SU-DHL-6 (cell line): ENCODE results near the gene PRRC2B.

Source experiments
- H2AFZ ChIP-seq: fragments of 200-600 bp; sonication (generic); 2 replicates; pipeline ENCODE4 v1.6.1; 2014; ENCODE audit warnings: low read depth, mild to moderate bottlenecking, moderate library complexity, mixed read lengths, antibody characterized with exemption, low read length; ENCODE audit not compliant: severe bottlenecking
- H3F3A ChIP-seq: fragments of 200-600 bp; shearing (Covaris generic); 2 replicates; pipeline ENCODE4 v1.6.0; 2016; ENCODE audit warnings: antibody characterized with exemption, mild to moderate bottlenecking; ENCODE audit not compliant: insufficient read depth
- H3K27ac ChIP-seq: fragments of 200-600 bp; sonication (generic); 2 replicates; pipeline ENCODE4 v1.5.1; 2016; ENCODE audit warnings: low read depth, mild to moderate bottlenecking, low read length, moderate library complexity, mixed read lengths
- H3K27me3 ChIP-seq: fragments of 200-600 bp; sonication (generic), shearing (Covaris generic); 2 replicates; pipeline ENCODE4 v1.6.0; 2014; ENCODE audit warnings: mild to moderate bottlenecking, low read length
- H3K36me3 ChIP-seq: fragments of 200-600 bp; sonication (generic); 2 replicates; pipeline ENCODE4 v1.6.1; 2014; ENCODE audit warnings: mild to moderate bottlenecking, low read length, mixed read lengths
- H3K4me2 ChIP-seq: fragments of 300-600, 200-600 bp; shearing (Covaris generic), sonication (generic); 2 replicates; pipeline ENCODE4 v1.6.0; 2014; ENCODE audit warnings: low read length, low read depth, mild to moderate bottlenecking; ENCODE audit not compliant: poor library complexity, severe bottlenecking
- H3K4me3 ChIP-seq: fragments of 200-600 bp; sonication (generic); 2 replicates; pipeline ENCODE4 v1.5.1; 2014; ENCODE audit warnings: antibody characterized with exemption, low read length, mild to moderate bottlenecking, mixed read lengths; ENCODE audit not compliant: insufficient read depth, poor library complexity, severe bottlenecking
- H3K79me2 ChIP-seq: fragments of 200-600 bp; sonication (generic); 2 replicates; pipeline ENCODE4 v1.6.1; 2014; ENCODE audit warnings: mild to moderate bottlenecking, low read length, moderate library complexity; ENCODE audit not compliant: insufficient read depth
- H3K9ac ChIP-seq: fragments of 200-600 bp; sonication (generic); 2 replicates; pipeline ENCODE4 v1.7.0; 2014; ENCODE audit warnings: mild to moderate bottlenecking, low read length
- H3K9me2 ChIP-seq: fragments of 200-600 bp; sonication (generic); replicated peaks from 2 replicates; pipeline ENCODE4 v1.6.1; 2014; ENCODE audit warnings: low read length; ENCODE audit not compliant: insufficient read depth
- H3K9me3 ChIP-seq: fragments of 200-600 bp; sonication (generic); 2 replicates; pipeline ENCODE4 v1.6.1; 2014; ENCODE audit warnings: low read length, mixed read lengths; ENCODE audit not compliant: insufficient read depth
- H4K20me1 ChIP-seq: fragments of 200-600 bp; sonication (generic); 2 replicates; pipeline ENCODE4 v1.6.1; 2014; ENCODE audit warnings: low read depth, mild to moderate bottlenecking, antibody characterized with exemption, low read length, moderate library complexity, mixed read lengths
- EZH2phosphoT487 ChIP-seq: fragments of 200-600 bp; sonication (generic), shearing (Covaris generic); conservative IDR thresholded peaks from 2 replicates; pipeline ENCODE4 v1.6.1; 2018; ENCODE audit warnings: mild to moderate bottlenecking, antibody characterized with exemption, low read length, moderate library complexity, mixed read lengths
- TF ChIP-seq, protein P1 (sequence below): fragments of 200-600 bp; sonication (generic); IDR thresholded peaks from one replicate; pipeline ENCODE4 v1.5.1; 2017; ENCODE audit warnings: antibody characterized with exemption, mild to moderate bottlenecking, low read length, moderate library complexity; ENCODE audit not compliant: insufficient read depth, poor library complexity, severe bottlenecking

The PRRC2B gene

DNA sequence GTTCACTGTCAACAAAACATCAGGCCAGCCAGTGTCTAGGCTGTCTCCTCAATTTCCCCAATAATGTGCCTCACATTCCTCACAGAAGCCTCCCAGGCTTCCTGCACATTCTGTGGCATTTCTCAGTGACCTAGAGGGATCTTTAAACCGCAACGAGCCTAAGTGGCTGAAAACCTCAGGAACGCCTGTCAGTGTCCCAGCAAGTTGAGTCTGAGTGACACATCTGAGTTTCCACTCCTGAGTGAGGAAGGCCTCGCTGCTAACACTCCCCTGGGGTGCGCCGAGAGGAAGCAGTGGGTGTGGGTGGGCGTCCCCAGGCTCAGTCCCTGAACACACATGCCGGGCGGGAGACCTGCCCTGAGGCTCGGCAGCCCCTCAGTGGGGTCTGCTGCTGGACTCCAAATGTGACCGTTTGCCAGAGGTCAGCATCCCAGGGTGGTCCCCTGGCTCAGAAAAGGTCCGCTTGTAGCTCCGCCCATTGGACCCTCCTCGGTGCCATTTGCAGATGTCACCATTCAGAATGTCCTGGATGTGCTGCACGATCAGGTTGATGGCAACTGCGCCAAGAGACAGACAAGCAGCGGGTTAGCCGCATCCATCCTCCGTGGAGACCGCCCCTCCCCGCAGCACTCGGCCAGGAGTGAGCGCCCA lies 130.9 kb downstream of the PRRC2B start:
- TF ChIP-seq, protein P1, sequence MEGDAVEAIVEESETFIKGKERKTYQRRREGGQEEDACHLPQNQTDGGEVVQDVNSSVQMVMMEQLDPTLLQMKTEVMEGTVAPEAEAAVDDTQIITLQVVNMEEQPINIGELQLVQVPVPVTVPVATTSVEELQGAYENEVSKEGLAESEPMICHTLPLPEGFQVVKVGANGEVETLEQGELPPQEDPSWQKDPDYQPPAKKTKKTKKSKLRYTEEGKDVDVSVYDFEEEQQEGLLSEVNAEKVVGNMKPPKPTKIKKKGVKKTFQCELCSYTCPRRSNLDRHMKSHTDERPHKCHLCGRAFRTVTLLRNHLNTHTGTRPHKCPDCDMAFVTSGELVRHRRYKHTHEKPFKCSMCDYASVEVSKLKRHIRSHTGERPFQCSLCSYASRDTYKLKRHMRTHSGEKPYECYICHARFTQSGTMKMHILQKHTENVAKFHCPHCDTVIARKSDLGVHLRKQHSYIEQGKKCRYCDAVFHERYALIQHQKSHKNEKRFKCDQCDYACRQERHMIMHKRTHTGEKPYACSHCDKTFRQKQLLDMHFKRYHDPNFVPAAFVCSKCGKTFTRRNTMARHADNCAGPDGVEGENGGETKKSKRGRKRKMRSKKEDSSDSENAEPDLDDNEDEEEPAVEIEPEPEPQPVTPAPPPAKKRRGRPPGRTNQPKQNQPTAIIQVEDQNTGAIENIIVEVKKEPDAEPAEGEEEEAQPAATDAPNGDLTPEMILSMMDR, result no peak
- TF ChIP-seq EZH2phosphoT487, result no peak
- Histone ChIP-seq H2AFZ (no peak overlapping the region), H3K9me3 (no peaks in the 10 kb centered on the region), H3K27me3 (no peaks in the 10 kb centered on the region), H3F3A (no peaks in the 10 kb centered on the region), H3K9ac (no peak overlapping the region), H3K79me2 (no peaks in the 10 kb centered on the region), H3K9me2 (no peaks in the 10 kb centered on the region), H3K27ac (no peak overlapping the region), H3K4me3 (no peak overlapping the region), H3K4me2 (no peak overlapping the region), H3K36me3 (no peaks in the 10 kb centered on the region), H4K20me1 (no peaks in the 10 kb centered on the region)

DNA sequence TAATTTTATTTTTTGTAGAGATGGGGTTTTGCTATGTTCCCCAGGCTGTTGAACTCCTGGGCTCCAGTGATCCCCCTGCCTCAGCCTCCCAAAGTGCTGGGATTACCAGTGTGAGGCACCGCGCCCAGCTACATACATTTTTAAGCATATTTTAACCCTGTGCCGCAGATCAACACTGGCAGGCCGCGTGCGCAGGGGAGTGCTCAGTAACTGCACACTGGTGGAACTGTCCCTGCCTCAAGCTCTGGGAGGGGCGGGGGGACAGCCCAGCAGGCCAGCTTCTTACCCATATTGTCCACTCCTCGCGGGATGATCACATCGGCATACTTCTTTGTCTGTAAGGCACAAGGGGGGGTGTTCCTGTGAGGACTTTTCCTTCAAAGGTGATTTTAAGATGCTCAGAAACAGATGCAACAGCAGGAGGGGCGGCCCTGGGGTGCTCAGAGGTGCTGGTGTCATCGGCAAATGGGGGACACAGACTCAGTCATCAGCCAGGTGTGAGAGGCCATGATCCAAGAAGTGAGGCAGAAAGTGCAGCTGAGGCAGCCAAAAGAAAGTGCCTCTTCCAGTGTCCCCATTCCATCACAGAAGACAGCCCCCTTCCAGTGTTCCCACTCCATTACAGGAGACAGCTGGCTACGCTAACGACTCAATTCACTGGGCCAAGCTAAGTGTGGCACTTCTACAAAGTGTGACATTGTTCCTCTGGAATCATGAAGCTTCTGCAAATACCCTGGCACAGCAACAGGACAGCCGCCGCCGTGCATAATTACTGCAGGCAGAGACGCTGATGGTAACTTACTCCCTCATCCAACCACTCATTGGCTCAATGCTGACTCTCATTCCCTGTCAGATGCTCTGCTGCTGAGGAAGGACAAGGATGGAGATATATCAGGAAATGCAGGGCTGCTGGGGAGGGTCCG lies 132.0 kb downstream of the PRRC2B start:
- no peak overlapping the region for H2AFZ ChIP-seq
- no peak overlapping the region for H3K4me2 ChIP-seq
- no peaks in the 10 kb centered on the region for H4K20me1 ChIP-seq
- TF ChIP-seq, protein P1, result no peak
- no peak for TF ChIP-seq EZH2phosphoT487
- H3K4me3 ChIP-seq, result no peak overlapping the region
- H3K9ac ChIP-seq, result no peak overlapping the region
- no peak overlapping the region for H3K27ac ChIP-seq
- H3K9me3 ChIP-seq, result no peaks in the 10 kb centered on the region
- H3K9me2 ChIP-seq, result no peaks in the 10 kb centered on the region
- H3F3A ChIP-seq, result no peaks in the 10 kb centered on the region
- peaks cover 10% of the 10 kb centered on the region for H3K79me2 ChIP-seq
- H3K36me3 ChIP-seq, result no peaks in the 10 kb centered on the region
- no peaks in the 10 kb centered on the region for H3K27me3 ChIP-seq

GRCh38 chr9:131528186-131528585 lies 134.3 kb downstream of the PRRC2B start:
- no peak for TF ChIP-seq EZH2phosphoT487
- TF ChIP-seq, protein P1, result no peak
- Histone ChIP-seq H3K4me2 (no peak overlapping the region), H3K4me3 (no peak overlapping the region), H3K27me3 (no peaks in the 10 kb centered on the region), H3K9me2 (no peaks in the 10 kb centered on the region), H4K20me1 (no peaks in the 10 kb centered on the region), H3K27ac (no peak overlapping the region), H3K36me3 (no peaks in the 10 kb centered on the region), H3F3A (no peaks in the 10 kb centered on the region), H3K9me3 (no peaks in the 10 kb centered on the region), H3K9ac (no peak overlapping the region), H3K79me2 (peaks cover 11% of the 10 kb centered on the region), H2AFZ (no peak overlapping the region)
